Fibroblast of skin of right biceps (primary cell): ENCODE measurements around the gene ARFGEF2.
"Not testable (repeated sequence)": the region's sequence is repeated elsewhere in the genome, so short reads cannot be mapped to it uniquely, and the experiment has no call there.

Source experiments
- DNase-seq: peaks from one replicate; pipeline ENCODE4 v3.0.0-alpha.2; 2013

ARFGEF2 gene

DNA sequence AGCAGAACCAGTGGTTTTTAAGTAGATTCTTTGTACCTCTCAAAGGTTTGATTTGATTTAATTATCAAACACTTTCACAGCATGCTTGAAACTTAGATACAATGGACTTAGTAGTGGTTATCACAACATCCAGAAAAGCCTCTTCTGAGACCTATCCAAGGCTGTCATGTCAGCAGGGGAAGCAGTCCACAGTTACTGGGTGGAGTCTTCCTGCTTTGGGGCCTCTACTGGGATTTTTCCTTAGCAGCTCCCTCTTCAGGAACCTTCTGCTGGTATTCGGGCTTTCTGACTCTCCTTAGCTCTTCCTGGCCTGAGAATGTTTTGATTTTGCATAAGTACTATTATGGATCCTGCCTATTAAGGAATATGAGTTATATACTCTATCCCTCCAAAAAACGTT lies 36.0 kb downstream of the ARFGEF2 start:
- no peak for DNase-seq

DNA sequence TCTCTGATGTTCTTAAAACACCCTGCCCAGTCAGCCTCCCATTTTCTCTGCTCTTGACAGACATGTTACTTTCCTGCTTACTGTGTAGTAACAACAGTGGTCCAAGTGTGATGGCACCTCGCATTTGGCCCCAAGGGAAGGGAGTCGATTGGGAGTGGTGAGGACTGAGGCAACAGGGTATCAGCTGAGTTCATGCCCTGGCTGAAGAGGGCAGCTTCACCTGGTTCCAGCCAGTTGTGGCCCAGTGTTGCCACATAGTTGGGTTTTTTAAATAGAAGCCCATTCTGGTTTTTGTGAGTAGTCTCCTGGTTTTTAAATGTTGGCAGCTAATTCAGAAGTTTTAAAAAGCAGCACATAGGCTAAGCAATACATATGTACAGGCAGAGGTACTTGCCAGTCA lies 37.2 kb downstream of the ARFGEF2 start:
- no peak for DNase-seq

DNA sequence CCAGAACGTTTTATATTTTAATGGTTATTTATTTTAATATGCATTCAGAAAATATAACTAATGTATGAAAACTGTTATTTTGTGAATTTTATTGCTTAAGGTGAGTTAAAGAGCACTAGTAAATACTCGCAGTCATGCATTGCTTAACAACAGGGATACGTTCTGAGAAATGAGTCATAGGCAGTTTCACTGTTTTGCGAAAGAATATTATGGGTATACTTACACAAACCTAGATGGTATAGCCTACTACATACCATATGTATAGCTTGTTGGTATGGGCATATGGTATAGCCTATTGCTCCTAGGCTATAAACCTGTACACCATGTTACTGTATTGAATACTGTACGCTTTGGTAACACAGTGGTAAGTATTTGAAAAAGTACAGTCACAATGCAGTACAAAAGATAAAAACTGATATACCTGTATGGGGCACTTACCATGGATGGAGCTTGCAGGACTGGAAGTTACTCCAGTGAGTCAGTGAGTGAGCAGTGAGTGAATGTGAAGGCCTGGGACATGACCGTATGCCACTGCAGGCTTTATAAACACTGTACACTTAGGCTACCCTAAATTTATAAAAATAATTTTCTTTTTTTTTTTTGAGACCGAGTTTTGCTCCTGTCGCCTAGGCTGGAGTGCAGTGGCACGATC lies 38.5 kb downstream of the ARFGEF2 start:
- DNase-seq = no peak

DNA sequence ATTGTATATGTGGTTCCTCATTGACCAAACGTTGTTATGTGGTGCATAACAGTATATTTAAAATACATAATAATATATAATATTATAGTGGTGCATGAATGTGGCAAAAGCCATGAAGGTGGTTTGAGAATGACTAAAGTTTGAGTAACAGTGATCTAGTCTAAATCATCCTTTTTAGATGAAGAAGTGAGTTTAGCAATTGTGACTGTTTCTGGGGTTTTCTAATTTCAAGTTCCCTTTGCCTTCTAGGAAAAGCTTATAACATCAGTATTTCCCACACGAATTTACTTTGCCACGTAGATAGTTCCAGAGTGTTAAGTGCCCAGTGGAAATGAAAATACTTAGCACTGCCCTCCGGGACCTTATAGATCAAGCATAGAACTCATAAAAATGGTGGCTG lies 40.9 kb downstream of the ARFGEF2 start:
- no peak for DNase-seq

DNA sequence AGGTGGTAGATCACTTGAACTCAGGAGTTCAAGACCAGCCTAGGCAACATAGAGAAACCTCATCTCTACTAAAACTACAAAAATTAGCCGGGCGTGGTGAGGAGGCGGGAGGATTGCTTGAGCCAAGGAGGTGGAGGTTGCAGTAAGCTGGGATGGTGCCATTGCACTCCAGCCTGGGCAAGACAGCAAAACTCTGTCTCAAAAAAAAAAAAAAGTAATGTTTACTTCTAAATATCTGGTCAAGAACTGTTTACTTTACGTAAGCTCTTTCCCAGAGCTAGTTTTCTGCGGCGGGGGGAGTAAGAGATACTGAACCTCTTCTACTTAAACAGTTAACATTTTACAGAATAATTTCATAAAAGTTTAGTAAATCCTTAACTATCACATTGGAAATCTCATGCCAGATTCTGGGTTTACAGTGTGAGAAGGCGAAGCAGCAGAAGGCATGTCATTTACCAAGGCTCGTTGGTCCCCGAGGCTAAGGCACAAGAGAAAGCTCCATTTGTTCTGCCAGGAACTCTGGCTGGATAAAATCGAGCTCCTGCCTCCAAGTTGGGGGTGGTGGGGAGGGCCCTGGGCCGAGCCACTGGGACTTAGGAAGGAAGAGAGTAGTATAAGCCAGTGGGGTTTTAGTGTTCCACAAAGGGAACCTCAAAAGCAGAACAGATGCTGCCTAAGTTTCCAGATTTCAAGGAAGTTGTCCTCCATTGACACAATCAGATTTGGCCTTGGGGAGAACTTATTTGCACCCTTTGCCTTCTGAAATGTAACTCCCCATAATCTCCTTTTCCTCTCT lies 41.7 kb downstream of the ARFGEF2 start:
- DNase-seq = no peak

DNA sequence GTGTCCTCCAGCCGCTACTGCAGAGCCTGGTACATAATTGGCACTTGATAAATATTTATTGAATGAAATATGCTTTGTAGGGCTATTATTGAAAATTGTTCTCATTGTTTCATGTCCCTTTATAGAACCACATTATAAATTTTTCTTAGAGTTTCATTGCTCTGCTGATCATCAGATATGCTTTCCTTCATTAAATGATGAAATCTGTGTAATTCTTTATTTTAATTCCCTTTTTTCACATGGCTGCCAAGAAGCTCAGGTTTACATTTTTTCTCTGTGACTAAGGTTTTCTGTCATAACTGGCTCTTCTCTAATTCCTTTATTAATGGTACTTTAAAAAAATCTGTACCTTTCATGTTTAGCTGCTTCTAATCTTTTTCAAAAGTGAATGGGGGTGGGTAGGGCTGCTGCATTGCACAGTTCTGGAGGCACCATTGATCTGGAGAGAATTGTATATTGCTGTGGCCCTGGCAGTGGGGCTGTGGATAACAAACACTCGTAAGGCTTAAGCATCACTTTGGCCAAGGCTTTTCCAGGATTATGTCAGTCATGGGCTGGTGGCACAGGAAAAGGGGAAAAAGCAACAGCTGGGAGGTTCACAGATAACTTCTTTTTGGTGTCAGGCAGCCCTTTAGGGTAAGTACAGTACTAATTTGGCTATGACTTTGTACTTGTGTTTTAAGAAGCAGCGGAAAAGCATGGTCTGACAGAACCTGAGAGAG lies 43.8 kb downstream of the ARFGEF2 start:
- peak; percentile 68 for DNase-seq

DNA sequence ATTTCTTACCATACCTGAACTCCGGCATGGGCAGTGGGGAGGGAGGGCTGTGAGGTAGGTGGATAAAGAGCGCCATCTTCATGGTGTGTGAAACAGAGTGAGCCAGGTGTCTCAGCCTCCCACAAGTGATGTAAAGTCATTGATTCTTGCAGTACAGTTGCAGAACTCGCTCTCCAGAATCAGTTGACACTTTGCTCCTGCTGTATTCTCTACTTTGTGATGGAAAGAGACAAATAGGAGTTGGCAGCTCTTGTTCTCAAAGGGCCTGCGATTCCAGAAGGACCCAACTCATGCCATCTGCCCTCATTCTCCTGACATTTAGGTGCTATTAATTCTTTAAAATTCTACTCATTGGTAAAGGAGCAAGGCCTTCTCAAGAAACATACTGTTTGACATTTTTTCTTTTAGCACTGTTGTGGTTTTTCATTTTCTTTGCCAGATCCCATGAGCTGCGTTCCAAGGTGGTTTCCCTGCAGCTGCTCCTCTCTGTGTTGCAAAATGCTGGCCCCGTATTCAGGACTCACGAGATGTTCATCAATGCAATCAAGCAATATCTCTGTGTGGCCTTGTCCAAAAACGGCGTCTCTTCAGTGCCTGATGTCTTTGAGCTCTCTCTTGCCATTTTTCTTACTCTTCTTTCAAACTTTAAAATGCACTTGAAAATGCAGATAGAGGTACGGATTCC lies 49.3 kb downstream of the ARFGEF2 start:
- DNase-seq = no peak

DNA sequence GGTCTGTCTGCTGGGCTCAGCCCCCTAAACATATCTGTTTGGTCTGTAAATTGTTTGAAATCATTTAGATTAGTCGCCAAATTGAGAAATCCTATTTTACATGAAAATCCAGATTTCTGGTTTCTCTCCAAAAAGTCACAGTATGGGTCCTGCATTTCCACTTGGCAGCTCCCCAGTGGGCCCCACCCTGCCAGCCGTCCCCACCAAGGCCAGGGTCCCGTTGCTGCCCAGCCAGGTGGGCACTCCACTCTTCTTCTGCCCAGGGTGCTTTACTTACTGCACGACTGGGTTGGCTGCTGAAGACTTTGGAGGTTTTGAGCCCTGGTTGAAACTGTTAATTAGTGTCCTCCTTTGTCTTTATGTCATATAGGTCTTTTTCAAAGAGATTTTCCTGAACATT lies 50.4 kb downstream of the ARFGEF2 start:
- DNase-seq = no peak

DNA sequence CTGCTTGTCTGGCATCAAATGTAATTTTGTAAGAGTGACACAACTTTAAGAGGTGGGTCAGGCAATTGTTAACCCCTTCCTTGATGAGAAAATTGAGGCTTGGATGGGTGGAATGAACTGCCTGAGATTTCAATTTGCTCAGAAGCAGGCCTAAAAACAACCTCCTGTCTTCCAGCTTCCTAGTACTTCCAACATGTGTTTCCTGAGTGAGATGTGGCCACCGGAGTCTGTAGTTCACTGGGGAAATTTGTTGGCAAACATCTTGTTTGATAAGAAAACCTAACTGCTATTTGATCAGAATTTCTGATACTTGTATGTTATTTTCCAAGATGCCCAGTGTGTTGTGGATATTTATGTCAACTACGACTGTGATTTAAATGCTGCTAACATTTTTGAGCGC lies 51.3 kb downstream of the ARFGEF2 start:
- no peak for DNase-seq

DNA sequence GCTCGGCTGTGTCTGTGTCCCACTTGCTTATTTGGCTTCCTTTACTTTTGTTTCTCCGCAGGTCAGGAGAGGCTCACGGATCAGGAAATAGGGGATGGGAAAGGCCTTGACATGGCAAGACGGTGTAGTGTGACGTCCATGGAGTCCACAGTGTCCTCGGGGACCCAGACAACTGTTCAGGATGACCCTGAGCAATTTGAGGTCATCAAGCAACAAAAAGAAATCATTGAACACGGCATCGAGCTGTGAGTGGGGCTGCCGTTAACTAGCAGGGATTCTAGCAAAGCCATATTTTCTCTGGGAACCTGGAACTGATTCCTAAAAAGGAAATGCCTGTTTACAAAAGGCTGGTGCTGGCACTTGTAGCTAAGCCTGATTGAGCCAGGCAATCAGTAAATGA lies 54.4 kb downstream of the ARFGEF2 start:
- DNase-seq = no peak

DNA sequence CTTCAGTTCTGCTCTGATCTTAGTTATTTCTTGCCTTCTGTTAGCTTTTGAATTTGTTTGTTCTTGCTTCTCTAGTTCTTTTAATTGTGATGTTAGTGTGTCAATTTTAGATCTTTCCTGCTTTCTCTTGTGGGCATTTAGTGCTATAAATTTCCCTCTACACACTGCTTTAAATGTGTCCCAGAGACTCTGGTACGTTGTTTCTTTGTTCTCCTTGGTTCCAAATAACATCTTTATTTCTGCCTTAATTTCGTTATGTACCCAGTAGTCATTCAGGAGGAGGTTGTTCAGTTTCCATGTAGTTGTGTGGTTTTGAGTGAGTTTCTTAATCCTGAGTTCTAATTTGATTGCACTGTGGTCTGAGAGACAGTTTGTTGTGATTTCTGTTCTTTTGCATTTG lies 58.5 kb downstream of the ARFGEF2 start:
- not testable (repeated sequence) for DNase-seq

DNA sequence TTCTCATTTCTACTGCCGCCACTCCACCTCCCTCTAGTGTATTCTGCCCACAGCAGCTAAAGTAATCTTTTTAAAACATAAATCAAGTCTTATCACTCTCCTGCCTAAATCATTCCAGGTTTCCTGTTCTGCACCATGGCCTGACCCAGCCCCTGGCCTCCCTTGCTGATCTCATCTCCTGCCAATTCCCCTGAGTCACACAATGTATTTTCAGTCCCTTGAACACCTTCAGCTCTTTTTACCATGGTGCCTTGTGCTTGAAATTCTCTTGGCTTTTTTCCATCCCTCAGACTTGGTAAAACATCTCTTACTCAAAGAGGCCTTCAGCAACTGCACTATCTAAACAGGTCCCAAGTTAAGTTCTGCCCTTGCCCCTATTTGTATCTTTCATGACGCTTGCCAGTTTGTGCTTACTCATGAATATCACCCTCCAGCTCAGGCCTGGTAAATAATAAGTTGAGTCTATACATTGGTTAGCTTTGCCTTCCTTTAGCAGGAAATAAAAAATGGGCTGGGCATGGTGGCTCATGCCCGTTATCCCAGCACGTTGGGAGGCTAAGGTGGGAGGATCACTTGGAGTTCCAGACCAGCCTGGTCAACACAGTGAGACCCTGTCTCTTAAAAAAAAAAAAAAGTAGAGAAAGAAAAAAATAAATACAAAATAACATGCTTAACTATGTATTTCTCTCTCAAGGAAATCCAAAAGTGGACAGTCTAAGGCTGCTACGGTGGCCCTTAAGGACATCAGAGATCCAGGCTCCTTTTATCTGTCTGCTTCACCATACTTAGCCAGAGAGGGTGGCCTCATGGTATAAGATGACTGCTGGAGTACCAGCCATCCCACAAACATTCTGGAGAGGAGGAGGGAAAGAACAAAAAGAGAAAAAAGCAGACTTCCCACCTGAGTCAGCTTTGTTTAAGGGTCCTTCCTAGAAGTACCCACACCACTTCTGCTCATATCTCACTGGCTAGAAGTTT lies 62.2 kb downstream of the ARFGEF2 start:
- DNase-seq = peak; percentile 87

DNA sequence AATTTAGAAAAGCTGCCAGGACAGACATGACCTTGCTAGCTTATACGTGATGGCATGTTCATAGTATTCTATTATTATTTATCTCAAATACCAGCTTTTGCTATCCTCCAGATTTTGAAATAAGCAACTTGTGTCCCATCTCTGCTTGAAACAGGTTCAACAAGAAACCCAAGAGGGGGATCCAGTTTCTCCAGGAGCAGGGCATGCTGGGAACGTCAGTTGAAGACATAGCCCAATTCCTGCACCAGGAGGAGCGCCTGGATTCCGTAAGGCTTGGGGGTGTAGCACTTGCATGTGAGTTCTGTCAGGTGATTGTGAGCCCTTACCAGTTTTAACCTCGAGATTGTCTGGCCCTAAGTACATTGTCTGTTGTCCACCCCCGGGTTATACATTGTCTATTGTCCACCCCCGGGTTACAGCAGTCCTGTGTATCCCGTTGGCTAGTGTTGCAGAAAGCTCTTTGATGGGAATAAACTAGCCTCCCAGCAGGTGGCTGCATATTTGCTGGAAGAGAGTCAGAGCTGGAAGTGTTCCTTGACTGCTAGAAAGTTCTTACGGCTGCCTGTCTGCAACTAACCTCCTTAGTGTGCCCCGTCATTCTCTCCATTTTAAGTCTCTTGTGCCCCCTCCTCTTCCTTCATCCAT lies 63.2 kb downstream of the ARFGEF2 start:
- no peak for DNase-seq

DNA sequence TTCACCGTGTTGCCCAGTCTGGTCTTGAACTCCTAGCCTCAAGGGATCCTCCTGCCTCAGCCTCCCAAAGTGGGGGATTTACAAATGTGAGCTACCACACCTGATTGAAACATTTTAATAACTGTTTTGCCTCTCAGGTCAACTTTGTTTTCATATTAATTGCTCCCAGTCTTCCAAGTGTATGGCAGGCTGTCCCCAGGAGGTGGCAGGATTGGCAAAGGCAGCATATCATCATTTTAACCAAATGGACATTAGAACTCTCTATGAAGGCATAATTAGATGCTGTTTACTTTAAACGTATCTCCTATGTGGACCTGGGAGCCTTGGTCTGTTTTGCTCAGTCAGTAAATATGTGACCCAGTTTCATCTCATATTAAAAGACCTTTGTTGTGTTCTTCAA lies 65.4 kb downstream of the ARFGEF2 start:
- no peak for DNase-seq

DNA sequence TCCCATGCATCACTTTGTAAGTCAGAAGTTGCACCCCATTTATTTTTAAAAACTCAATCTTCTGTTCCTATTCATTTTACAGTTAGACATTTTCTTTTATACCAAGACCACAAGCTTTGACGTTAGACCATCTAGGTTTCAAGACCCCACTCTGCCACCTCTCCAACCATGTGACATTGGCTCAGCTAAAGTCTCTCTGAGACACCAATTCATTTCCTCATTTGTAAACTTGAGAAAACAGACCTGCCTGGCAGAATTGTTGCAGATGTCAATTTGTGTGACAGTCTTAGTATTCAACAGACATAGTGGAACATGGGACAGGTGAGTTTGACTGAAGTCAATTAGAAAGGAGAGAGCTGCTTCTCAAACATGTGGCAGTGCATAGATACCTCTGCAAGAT lies 69.0 kb downstream of the ARFGEF2 start:
- no peak for DNase-seq

DNA sequence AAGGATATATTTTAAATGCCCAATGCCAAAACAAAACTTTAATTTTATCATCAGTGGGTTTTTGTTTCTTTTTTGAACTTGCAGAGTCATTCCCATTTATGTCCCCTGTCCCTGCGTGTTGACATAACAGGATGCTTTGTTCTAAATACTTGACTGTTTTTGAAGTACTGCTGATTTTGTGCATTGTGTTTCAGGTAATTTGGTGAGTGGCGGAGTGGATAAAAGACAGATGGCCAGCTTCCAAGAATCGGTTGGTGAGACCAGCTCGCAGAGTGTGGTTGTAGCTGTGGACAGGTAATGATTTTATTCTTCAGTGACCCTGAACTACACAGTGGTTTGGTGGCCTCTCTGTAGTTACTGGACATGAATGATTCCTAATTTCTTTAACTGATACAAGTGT lies 74.1 kb downstream of the ARFGEF2 start:
- no peak for DNase-seq

DNA sequence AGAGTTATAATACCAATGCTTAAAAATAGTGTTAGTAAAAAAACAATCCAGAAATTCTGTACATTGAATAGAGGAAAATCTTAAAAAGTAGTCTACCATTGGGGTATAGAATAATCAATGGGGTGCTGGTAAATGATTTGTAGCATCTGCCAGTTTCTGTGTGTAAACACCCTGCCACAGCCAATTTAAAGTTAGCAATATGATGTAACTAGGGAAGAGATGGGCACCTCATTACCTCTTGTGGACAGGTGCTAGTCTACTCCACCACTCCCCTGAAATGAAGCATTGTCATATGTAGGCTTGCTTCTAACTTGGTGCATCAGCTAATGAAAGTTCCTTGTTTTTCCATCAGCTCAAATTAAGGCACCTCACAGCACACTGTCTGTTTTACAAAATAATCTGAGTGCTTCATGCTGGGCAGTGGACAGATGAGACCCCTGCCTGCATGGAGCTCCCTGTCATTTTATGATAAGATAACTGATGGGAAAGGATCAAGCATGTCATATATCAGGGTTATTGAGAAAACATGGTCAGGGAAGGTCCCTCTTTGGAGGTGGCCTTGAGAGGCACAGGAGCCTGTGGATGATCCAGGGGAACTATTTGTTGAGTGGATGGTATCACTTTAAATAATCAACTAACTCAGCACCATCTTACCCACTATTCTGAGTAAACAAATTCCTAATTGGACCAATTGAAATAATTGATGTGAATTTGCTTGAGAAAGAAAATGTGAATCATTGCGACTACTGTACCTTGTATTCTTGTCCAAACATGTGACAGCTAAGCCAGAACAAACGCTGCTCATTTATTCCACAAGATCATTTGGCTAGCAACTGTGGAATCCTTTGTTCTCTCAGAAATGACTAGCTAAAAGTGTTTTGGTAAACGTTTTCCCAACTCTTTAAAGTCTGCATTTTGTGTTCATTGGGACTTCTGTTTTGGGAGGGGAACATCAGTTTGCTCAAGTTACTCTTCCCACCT lies 78.7 kb downstream of the ARFGEF2 start:
- no peak for DNase-seq

DNA sequence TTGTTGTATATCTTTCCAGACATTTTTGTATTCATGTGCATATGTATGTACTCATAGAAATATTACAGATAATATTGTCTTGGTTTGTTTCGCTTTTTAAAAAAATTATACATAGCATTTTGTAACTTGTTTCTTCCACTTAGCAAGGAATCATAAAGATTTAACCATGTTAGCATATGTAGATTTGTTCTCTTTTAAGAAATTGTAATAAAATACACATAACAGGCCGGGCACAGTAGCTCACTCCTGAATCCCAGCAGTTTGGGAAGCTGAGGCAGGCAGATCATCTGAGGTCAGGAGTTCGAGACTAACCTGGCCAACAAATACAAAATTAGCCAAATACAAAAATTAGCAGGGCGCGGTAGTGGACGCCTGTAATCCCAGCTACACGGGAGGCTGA lies 80.2 kb downstream of the ARFGEF2 start:
- no peak for DNase-seq

DNA sequence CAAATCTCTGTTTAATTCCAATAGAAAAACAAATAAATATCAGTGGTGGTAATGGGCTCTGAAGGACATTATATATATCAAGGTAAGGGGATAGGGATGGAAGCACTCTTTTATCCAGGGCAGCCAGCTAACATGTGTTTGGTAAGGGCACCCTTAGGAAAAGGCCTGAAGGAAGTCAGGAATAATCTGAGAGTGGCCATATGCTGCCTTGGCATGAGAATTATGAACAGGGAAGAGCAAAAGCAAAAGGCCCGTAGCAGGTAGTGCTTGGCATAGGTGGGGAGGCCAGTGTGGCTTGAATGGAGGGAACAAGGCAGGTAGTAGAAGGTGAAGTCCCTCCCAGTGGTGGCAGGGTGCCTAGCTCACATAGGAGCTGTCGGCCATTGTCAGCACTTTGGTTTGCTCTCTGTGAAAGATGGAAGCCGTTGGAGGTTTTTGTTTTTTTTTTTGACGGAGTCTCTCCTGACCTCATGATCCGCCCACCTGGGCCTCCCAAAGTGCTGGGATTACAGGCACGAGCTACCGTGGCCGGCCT lies 85.0 kb downstream of the ARFGEF2 start:
- no peak for DNase-seq
